SU-DHL-6 (cell line): Measurements from ENCODE around the gene SPINK4.

Experiments
- H2AFZ ChIP-seq: fragments of 200-600 bp; sonication (generic); 2 replicates; pipeline ENCODE4 v1.6.1; 2014; ENCODE audit warnings: low read depth, mild to moderate bottlenecking, moderate library complexity, mixed read lengths, antibody characterized with exemption, low read length; ENCODE audit not compliant: severe bottlenecking
- H3F3A ChIP-seq: fragments of 200-600 bp; shearing (Covaris generic); 2 replicates; pipeline ENCODE4 v1.6.0; 2016; ENCODE audit warnings: antibody characterized with exemption, mild to moderate bottlenecking; ENCODE audit not compliant: insufficient read depth
- H3K27ac ChIP-seq: fragments of 200-600 bp; sonication (generic); 2 replicates; pipeline ENCODE4 v1.5.1; 2016; ENCODE audit warnings: low read depth, mild to moderate bottlenecking, low read length, moderate library complexity, mixed read lengths
- H3K27me3 ChIP-seq: fragments of 200-600 bp; sonication (generic), shearing (Covaris generic); 2 replicates; pipeline ENCODE4 v1.6.0; 2014; ENCODE audit warnings: mild to moderate bottlenecking, low read length
- H3K36me3 ChIP-seq: fragments of 200-600 bp; sonication (generic); 2 replicates; pipeline ENCODE4 v1.6.1; 2014; ENCODE audit warnings: mild to moderate bottlenecking, low read length, mixed read lengths
- H3K4me2 ChIP-seq: fragments of 300-600, 200-600 bp; shearing (Covaris generic), sonication (generic); 2 replicates; pipeline ENCODE4 v1.6.0; 2014; ENCODE audit warnings: low read length, low read depth, mild to moderate bottlenecking; ENCODE audit not compliant: poor library complexity, severe bottlenecking
- H3K4me3 ChIP-seq: fragments of 200-600 bp; sonication (generic); 2 replicates; pipeline ENCODE4 v1.5.1; 2014; ENCODE audit warnings: antibody characterized with exemption, low read length, mild to moderate bottlenecking, mixed read lengths; ENCODE audit not compliant: insufficient read depth, poor library complexity, severe bottlenecking
- H3K79me2 ChIP-seq: fragments of 200-600 bp; sonication (generic); 2 replicates; pipeline ENCODE4 v1.6.1; 2014; ENCODE audit warnings: mild to moderate bottlenecking, low read length, moderate library complexity; ENCODE audit not compliant: insufficient read depth
- H3K9ac ChIP-seq: fragments of 200-600 bp; sonication (generic); 2 replicates; pipeline ENCODE4 v1.7.0; 2014; ENCODE audit warnings: mild to moderate bottlenecking, low read length
- H3K9me2 ChIP-seq: fragments of 200-600 bp; sonication (generic); replicated peaks from 2 replicates; pipeline ENCODE4 v1.6.1; 2014; ENCODE audit warnings: low read length; ENCODE audit not compliant: insufficient read depth
- H3K9me3 ChIP-seq: fragments of 200-600 bp; sonication (generic); 2 replicates; pipeline ENCODE4 v1.6.1; 2014; ENCODE audit warnings: low read length, mixed read lengths; ENCODE audit not compliant: insufficient read depth
- H4K20me1 ChIP-seq: fragments of 200-600 bp; sonication (generic); 2 replicates; pipeline ENCODE4 v1.6.1; 2014; ENCODE audit warnings: low read depth, mild to moderate bottlenecking, antibody characterized with exemption, low read length, moderate library complexity, mixed read lengths
- EZH2phosphoT487 ChIP-seq: fragments of 200-600 bp; sonication (generic), shearing (Covaris generic); conservative IDR thresholded peaks from 2 replicates; pipeline ENCODE4 v1.6.1; 2018; ENCODE audit warnings: mild to moderate bottlenecking, antibody characterized with exemption, low read length, moderate library complexity, mixed read lengths
- TF ChIP-seq, protein P1 (sequence below): fragments of 200-600 bp; sonication (generic); IDR thresholded peaks from one replicate; pipeline ENCODE4 v1.5.1; 2017; ENCODE audit warnings: antibody characterized with exemption, mild to moderate bottlenecking, low read length, moderate library complexity; ENCODE audit not compliant: insufficient read depth, poor library complexity, severe bottlenecking

SPINK4 gene

DNA sequence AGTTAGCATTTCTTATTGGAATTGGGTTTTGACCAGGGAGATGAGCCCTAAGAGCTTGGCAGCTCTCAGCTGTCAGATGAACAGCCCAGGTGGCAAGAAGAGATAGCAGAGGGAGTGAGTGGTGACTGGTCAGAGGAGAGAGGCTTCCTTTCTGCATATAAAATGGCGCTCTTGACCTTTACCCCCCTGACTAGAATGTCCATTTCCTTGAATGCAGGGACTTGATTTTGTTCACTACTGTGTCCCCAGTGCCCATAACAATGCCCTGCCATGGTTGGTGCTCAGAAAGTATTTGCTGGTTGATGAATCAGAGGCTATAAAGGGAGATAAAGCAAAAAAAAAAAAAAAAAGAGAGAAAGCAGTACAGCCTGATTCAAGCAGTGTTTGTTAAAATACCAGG lies 32.1 kb downstream of the SPINK4 start:
- H3F3A ChIP-seq: peaks cover 1% of the 10 kb centered on the region; the same call in 1 of the 2 replicates
- no peaks in the 10 kb centered on the region for H4K20me1 ChIP-seq
- H3K4me2 ChIP-seq: no peak overlapping the region
- no peak overlapping the region for H3K9ac ChIP-seq
- no peak overlapping the region for H3K4me3 ChIP-seq
- H3K27me3 ChIP-seq: no peaks in the 10 kb centered on the region
- H3K9me3 ChIP-seq: no peaks in the 10 kb centered on the region
- no peak overlapping the region for H3K27ac ChIP-seq
- H3K36me3 ChIP-seq: peaks cover 37% of the 10 kb centered on the region; the same call in 1 of the 2 replicates
- H2AFZ ChIP-seq: no peak overlapping the region
- TF ChIP-seq EZH2phosphoT487: no peak
- no peaks in the 10 kb centered on the region for H3K79me2 ChIP-seq
- H3K9me2 ChIP-seq: no peaks in the 10 kb centered on the region

DNA sequence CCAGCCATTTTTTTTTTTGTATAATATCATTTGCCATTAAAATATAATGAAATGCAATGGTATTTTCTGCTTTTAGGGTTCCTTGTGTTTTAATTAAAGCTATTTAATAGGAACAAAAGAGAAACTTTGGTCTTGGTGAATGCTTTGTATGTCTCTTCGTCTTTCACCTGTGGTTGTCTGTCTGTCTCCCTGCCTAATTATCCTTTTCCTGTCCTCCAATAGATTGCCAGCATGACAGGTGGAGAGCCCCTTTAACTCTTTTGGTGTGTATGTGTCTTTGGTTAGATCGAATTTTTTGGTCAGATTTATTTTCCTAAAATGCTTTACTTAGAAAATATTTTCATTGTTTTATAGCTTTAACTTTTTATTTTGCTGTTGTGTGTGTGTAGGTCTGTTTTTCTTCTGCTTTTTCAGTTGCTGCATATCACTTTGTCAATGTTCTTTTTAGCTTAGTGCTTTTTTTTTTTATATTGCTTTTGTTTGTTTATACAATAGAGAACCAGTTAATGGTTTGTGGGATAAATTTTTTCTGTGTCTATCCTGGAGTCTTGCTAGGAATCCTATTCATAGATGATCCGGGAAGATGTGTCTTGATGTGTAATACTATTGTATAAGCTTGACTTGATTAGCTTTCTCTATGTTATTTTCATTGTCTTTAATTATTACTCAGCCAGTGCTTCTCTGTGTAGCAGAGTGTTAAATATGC lies 33.5 kb downstream of the SPINK4 start:
- H3F3A ChIP-seq: no peaks in the 10 kb centered on the region
- TF ChIP-seq, protein P1, sequence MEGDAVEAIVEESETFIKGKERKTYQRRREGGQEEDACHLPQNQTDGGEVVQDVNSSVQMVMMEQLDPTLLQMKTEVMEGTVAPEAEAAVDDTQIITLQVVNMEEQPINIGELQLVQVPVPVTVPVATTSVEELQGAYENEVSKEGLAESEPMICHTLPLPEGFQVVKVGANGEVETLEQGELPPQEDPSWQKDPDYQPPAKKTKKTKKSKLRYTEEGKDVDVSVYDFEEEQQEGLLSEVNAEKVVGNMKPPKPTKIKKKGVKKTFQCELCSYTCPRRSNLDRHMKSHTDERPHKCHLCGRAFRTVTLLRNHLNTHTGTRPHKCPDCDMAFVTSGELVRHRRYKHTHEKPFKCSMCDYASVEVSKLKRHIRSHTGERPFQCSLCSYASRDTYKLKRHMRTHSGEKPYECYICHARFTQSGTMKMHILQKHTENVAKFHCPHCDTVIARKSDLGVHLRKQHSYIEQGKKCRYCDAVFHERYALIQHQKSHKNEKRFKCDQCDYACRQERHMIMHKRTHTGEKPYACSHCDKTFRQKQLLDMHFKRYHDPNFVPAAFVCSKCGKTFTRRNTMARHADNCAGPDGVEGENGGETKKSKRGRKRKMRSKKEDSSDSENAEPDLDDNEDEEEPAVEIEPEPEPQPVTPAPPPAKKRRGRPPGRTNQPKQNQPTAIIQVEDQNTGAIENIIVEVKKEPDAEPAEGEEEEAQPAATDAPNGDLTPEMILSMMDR: no peak
- no peak for TF ChIP-seq EZH2phosphoT487
- H3K27me3 ChIP-seq: no peaks in the 10 kb centered on the region
- no peak overlapping the region for H3K4me2 ChIP-seq
- peaks cover 45% of the 10 kb centered on the region; the same call in 1 of the 2 replicates for H3K36me3 ChIP-seq
- H3K4me3 ChIP-seq: no peak overlapping the region
- no peaks in the 10 kb centered on the region for H4K20me1 ChIP-seq
- H3K27ac ChIP-seq: no peak overlapping the region
- H3K9me2 ChIP-seq: no peaks in the 10 kb centered on the region
- H3K9ac ChIP-seq: no peak overlapping the region
- H3K9me3 ChIP-seq: no peaks in the 10 kb centered on the region
- no peak overlapping the region for H2AFZ ChIP-seq
- no peaks in the 10 kb centered on the region for H3K79me2 ChIP-seq

DNA sequence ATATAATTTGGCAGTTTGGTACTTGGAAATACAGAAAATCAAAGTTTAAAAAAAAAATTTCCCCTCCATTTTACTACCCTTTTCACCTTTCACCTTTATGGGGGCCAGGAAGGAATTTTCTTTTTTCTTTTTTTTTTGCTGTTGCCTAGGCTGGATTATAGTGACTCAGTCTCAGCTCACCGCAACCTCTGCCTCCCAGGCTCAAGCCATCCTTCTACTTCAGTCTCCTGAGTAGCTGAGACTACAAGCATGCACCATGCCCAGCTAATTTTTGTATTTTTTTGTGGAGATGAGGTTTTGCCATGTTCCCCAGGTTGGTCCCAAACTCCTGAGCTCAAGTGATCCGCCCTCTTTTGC lies 34.0 kb downstream of the SPINK4 start:
- Histone ChIP-seq H3K9me2 (no peaks in the 10 kb centered on the region), H3K4me2 (no peak overlapping the region), H3F3A (no peaks in the 10 kb centered on the region), H3K9me3 (no peaks in the 10 kb centered on the region), H3K36me3 (peaks cover 43% of the 10 kb centered on the region; the same call in 1 of the 2 replicates), H3K79me2 (no peaks in the 10 kb centered on the region), H3K4me3 (no peak overlapping the region), H3K27ac (no peak overlapping the region), H3K27me3 (no peaks in the 10 kb centered on the region), H3K9ac (no peak overlapping the region), H4K20me1 (no peaks in the 10 kb centered on the region), H2AFZ (no peak overlapping the region)
- TF ChIP-seq EZH2phosphoT487: no peak
- TF ChIP-seq, protein P1: no peak

DNA sequence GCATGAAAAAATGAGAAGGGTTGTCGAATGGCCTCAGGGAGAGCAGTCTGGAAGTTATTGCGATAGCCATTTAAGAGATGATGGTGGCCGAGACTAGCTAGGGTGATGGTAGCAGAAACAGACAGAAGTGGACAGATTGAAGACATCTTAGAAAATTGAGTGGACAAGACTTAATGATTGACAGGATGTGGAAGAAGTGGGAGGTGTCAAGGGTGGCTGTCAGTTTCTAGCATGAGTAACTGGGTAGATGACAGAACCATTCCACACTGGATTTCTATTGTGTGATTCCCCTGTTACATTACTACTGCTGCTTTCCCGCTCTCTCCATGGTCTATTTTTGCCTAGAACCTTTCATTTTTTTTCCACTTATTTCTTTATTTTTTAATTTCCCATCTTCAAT lies 37.5 kb downstream of the SPINK4 start:
- Histone ChIP-seq H3K9me3 (no peaks in the 10 kb centered on the region), H3K9me2 (no peaks in the 10 kb centered on the region), H3K27me3 (no peaks in the 10 kb centered on the region), H4K20me1 (no peaks in the 10 kb centered on the region), H2AFZ (no peak overlapping the region), H3K27ac (no peak overlapping the region), H3K9ac (no peak overlapping the region), H3K36me3 (peaks cover 36% of the 10 kb centered on the region), H3F3A (0 out of 2 replicates have a peak, but pooled peaks cover 2% of the 10 kb centered on the region), H3K79me2 (no peaks in the 10 kb centered on the region), H3K4me2 (no peak overlapping the region), H3K4me3 (no peak overlapping the region)
- TF ChIP-seq EZH2phosphoT487: no peak
- TF ChIP-seq, protein P1: no peak
